GM23338 (cell line): ENCODE measurements around the gene VEZT.

ENCODE experiments used
- EZH2 ChIP-seq: fragments of 200-600 bp; sonication (generic); IDR thresholded peaks from one replicate; pipeline ENCODE4 v1.8.0; 2017; ENCODE audit warnings: antibody characterized with exemption, mild to moderate bottlenecking, low read depth; ENCODE audit not compliant: unreplicated experiment
- NANOG ChIP-seq: IDR thresholded peaks from 2 replicates; pipeline ENCODE4 v1.6.1; 2016; ENCODE audit warnings: antibody characterized with exemption, borderline replicate concordance
- POLR2AphosphoS5 ChIP-seq: IDR thresholded peaks from 2 replicates; pipeline ENCODE4 v1.6.1; 2016; ENCODE audit warnings: antibody characterized with exemption, low read depth

DNA sequence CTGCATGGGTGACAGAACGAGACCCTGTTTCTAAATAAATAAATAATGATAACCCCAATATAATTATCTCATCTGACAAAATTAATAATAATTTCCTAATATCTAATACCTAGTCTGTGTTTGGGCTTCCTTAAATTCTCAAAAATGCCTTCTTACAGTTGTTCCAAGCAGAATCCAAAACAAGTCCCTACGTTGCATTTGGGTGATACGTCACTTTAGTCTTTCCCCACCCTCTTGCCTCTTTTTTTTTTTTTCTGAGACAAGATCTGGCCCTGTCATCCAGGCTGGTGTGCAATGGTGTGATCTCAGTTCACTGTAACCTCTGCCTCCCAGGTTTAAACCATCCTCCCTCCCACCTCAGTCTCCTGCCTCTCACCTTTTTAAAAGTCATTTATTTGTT is 26.7 kb downstream of the VEZT start:
- TF ChIP-seq POLR2AphosphoS5 (no peak), NANOG (no peak), EZH2 (no peak)
